K562 (cell line): Measurements from ENCODE around the gene CFAP70. TPM values are rescaled to one million over a fixed set of nuclear protein-coding genes. Genes with fewer than 3 reads are reported as not detected.

Experiments
- ASH1L ChIP-seq: fragments of 450-650 bp; IDR thresholded peaks from 2 replicates; pipeline ENCODE4 v1.6.1; 2018; ENCODE audit warnings: borderline replicate concordance, mild to moderate bottlenecking, low read depth; ENCODE audit not compliant: partially characterized antibody
- CBFA2T3 ChIP-seq: fragments of 450-650 bp; IDR thresholded peaks from 2 replicates; pipeline ENCODE4 v1.6.1; 2017
- CBFB ChIP-seq: sonication (generic); formaldehyde crosslinking; IDR thresholded peaks from 2 replicates; pipeline ENCODE4 v1.4.0; 2020; ENCODE audit warnings: mild to moderate bottlenecking, missing genetic modification reagents
- FOSL1 ChIP-seq: fragments of 200-800 bp; sonication (Bioruptor generic); conservative IDR thresholded peaks from 2 replicates; pipeline ENCODE4 v1.6.1; 2016; ENCODE audit warnings: missing genetic modification characterization, missing compliant biosample characterization
- FOXA3 ChIP-seq, 2 experiments: fragments of 450-650 bp in 1 of 2; sonication (generic) in 1 of 2; formaldehyde crosslinking; IDR thresholded peaks in 1 of 2; conservative IDR thresholded peaks in 1 of 2; 2 replicates each; pipeline versions ENCODE4 v1.4.0 to v1.8.0; 2020 to 2022; ENCODE audit warnings: mild to moderate bottlenecking in 2 of 2, missing genetic modification reagents in 1 of 2
- KDM2B ChIP-seq: fragments of 250-450 bp; sonication (Bioruptor Pico); IDR thresholded peaks from 2 replicates; pipeline ENCODE4 v1.8.0; 2021; ENCODE audit warnings: mild to moderate bottlenecking, moderate library complexity
- MAFF ChIP-seq: IDR thresholded peaks from 2 replicates; pipeline ENCODE4 v1.6.1; 2012; ENCODE audit warnings: low read length, improper control_type of control experiment
- MAZ ChIP-seq, 2 experiments: fragments of 450-650 bp in 1 of 2; sonication (generic) in 1 of 2; formaldehyde crosslinking; IDR thresholded peaks in 1 of 2; conservative IDR thresholded peaks in 1 of 2; 2 replicates each; pipeline versions ENCODE4 v1.4.0 to v1.5.0; 2020; ENCODE audit warnings: mild to moderate bottlenecking in 1 of 2, missing genetic modification reagents in 1 of 2
- NCOA1 ChIP-seq: fragments of 450-650 bp; IDR thresholded peaks from 2 replicates; pipeline ENCODE4 v1.6.1; 2016; ENCODE audit warnings: low read depth
- NFATC3 ChIP-seq: fragments of 450-650 bp; IDR thresholded peaks from 2 replicates; pipeline ENCODE4 v1.6.1; 2017; ENCODE audit warnings: mild to moderate bottlenecking
- NFXL1 ChIP-seq: fragments of 450-650 bp; formaldehyde crosslinking; IDR thresholded peaks from 2 replicates; pipeline ENCODE4 v1.4.0; 2021; ENCODE audit warnings: mild to moderate bottlenecking
- NKRF ChIP-seq: fragments of 450-650 bp; IDR thresholded peaks from 2 replicates; pipeline ENCODE4 v1.6.1; 2016; ENCODE audit warnings: borderline replicate concordance
- NONO ChIP-seq, 2 experiments: fragments of 200-400 bp in 1 of 2; fragments of 450-650 bp in 1 of 2; formaldehyde crosslinking in 1 of 2; IDR thresholded peaks; 2 replicates each; pipeline ENCODE4 v1.6.1; 2017; ENCODE audit warnings: low read depth in 2 of 2, mild to moderate bottlenecking in 2 of 2, moderate library complexity in 2 of 2, low read length in 1 of 2
- NR2F6 ChIP-seq: fragments of 450-650 bp; formaldehyde crosslinking; IDR thresholded peaks from 2 replicates; pipeline ENCODE4 v1.4.0; 2020; ENCODE audit warnings: mild to moderate bottlenecking
- POU5F1 ChIP-seq: fragments of 150-350 bp; IDR thresholded peaks from 2 replicates; pipeline ENCODE4 v1.6.1; 2014; ENCODE audit warnings: borderline replicate concordance, low read length, low read depth, mild to moderate bottlenecking; ENCODE audit not compliant: partially characterized antibody
- RB1 ChIP-seq: fragments of 450-650 bp; IDR thresholded peaks from 2 replicates; pipeline ENCODE4 v1.6.1; 2017; ENCODE audit warnings: low read depth, mild to moderate bottlenecking
- SIN3B ChIP-seq: fragments of 450-650 bp; IDR thresholded peaks from 2 replicates; pipeline ENCODE4 v1.6.1; 2017; ENCODE audit warnings: low read depth, mild to moderate bottlenecking, moderate library complexity
- TCF3 ChIP-seq: sonication (generic); formaldehyde crosslinking; IDR thresholded peaks from 2 replicates; pipeline ENCODE4 v1.4.0; 2020; ENCODE audit warnings: mild to moderate bottlenecking, missing genetic modification reagents
- TRIM24 ChIP-seq, 2 experiments: fragments of 450-650 bp; IDR thresholded peaks; 2 replicates each; pipeline ENCODE4 v1.6.1; 2016
- ZNF511 ChIP-seq: sonication (generic); formaldehyde crosslinking; IDR thresholded peaks from 2 replicates; pipeline ENCODE4 v1.8.0; 2022; ENCODE audit warnings: mild to moderate bottlenecking, missing genetic modification reagents
- polyA plus RNA-seq, 8 experiments: library from polyadenylated mRNA; depleted of rRNA in 4 of 8; stranded (reverse) in 5 of 8; unstranded in 3 of 8; fragments of >200 nt; fragmentation: Nextera tagmentation in 2 of 8; fragmentation: Illumina TruSeq in 1 of 8; extraction: Ambion mirVana in 2 of 8; extraction: Trizol in 1 of 8; gene quantifications; 2 replicates each; pipeline versions ENCODE4 v1.2.1 to v1.2.3, GENCODE V29; 2011 to 2014; ENCODE audit warnings: inconsistent platforms in 1 of 8, missing spikeins in 1 of 8
- total RNA-seq, 7 experiments: library from RNA; depleted of rRNA in 6 of 7; stranded (reverse); fragments of >200 nt in 6 of 7; fragmentation: Illumina TruSeq in 2 of 7; extraction: Trizol in 2 of 7; gene quantifications; 2 replicates each; pipeline versions ENCODE4 v1.2.1 to v1.2.3, GENCODE V29; 2011 to 2021; ENCODE audit warnings: low replicate concordance in 1 of 7
- TF ChIP-seq, protein P1 (sequence below): fragments of 250-450 bp; sonication (Bioruptor Pico); IDR thresholded peaks from 2 replicates; pipeline ENCODE4 v1.5.0; 2020; ENCODE audit warnings: mild to moderate bottlenecking
- TF ChIP-seq, protein P2 (sequence below): fragments of 250-450 bp; sonication (Bioruptor Pico); IDR thresholded peaks from 2 replicates; pipeline ENCODE4 v1.5.0; 2021

The CFAP70 gene
- total and polyA plus RNA-seq, 9 of the 15 experiments (the other 6 are each of a cell fraction or from before 2014, with no cell fraction given) = 0.27 to 1.6 (median 0.86) TPM

GRCh38 chr10:73246646-73247508 lies 111.8 kb downstream of the CFAP70 start, which contains the start of gene DNAJC9 (continued):
- TF ChIP-seq, protein P1, sequence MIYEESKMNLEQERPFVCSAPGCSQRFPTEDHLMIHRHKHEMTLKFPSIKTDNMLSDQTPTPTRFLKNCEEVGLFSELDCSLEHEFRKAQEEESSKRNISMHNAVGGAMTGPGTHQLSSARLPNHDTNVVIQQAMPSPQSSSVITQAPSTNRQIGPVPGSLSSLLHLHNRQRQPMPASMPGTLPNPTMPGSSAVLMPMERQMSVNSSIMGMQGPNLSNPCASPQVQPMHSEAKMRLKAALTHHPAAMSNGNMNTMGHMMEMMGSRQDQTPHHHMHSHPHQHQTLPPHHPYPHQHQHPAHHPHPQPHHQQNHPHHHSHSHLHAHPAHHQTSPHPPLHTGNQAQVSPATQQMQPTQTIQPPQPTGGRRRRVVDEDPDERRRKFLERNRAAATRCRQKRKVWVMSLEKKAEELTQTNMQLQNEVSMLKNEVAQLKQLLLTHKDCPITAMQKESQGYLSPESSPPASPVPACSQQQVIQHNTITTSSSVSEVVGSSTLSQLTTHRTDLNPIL (CRISPR knock-in tag) = no peak
- TF ChIP-seq NCOA1 = peak; percentile 50; the same call in 1 of the 2 replicates
- TF ChIP-seq NFXL1 (CRISPR knock-in tag) = no peak; the same call in 1 of the 2 replicates
- peak; percentile 74 to 83 for TF ChIP-seq NONO (IDR thresholded peaks at IDR 0.05; ENCODE audit: low read depth in 2 of 2, low read length in 1 of 2)
- TF ChIP-seq POU5F1 = no peak
- TF ChIP-seq TCF3 (CRISPR knock-in tag) = peak; percentile 62
- peak; percentile 57; the same call in 1 of the 2 replicates for TF ChIP-seq CBFA2T3
- TF ChIP-seq SIN3B = peak; percentile 68
- peak in 1 of 2 experiments; percentile 58; a peak in 1 of 4 replicates for TF ChIP-seq TRIM24 (IDR thresholded peaks at IDR 0.05)
- TF ChIP-seq ZNF511 (CRISPR knock-in tag) = peak; percentile 93
- TF ChIP-seq MAFF = no peak
- TF ChIP-seq NR2F6 (CRISPR knock-in tag) = peak; percentile 8; the same call in 1 of the 2 replicates
- peak; percentile 74; the same call in 1 of the 2 replicates for TF ChIP-seq CBFB (CRISPR knock-in tag)
- TF ChIP-seq FOSL1 (tag) = peak; percentile 61
- TF ChIP-seq FOXA3 (CRISPR knock-in tag; conservative IDR thresholded peaks at IDR 0.05 in 1 of 2, IDR thresholded peaks at IDR 0.05 in 1 of 2) = peak in 1 of 2 experiments; percentile 89; a peak in 2 of 4 replicates
- TF ChIP-seq, protein P2, sequence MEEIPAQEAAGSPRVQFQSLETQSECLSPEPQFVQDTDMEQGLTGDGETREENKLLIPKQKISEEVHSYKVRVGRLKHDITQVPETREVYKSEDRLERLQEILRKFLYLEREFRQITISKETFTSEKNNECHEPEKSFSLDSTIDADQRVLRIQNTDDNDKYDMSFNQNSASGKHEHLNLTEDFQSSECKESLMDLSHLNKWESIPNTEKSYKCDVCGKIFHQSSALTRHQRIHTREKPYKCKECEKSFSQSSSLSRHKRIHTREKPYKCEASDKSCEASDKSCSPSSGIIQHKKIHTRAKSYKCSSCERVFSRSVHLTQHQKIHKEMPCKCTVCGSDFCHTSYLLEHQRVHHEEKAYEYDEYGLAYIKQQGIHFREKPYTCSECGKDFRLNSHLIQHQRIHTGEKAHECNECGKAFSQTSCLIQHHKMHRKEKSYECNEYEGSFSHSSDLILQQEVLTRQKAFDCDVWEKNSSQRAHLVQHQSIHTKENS (CRISPR knock-in tag) = 0 out of 2 replicates have a peak, but pooled peaks have one; percentile 23
- TF ChIP-seq ASH1L = no peak
- peak; percentile 100 for TF ChIP-seq RB1
- TF ChIP-seq NKRF = peak; percentile 74
- TF ChIP-seq NFATC3 = no peak
- peak; percentile 93 for TF ChIP-seq KDM2B (CRISPR knock-in tag)
- TF ChIP-seq MAZ (CRISPR knock-in tag; conservative IDR thresholded peaks at IDR 0.05 in 1 of 2, IDR thresholded peaks at IDR 0.05 in 1 of 2) = peak; percentile 96 to 97
